22Rv1 (cell line): ENCODE measurements around the gene CYP21A2.

ENCODE experiments used
- ZFX ChIP-seq: fragments of 450-650 bp; IDR thresholded peaks from 2 replicates; pipeline ENCODE4 v1.6.1; 2017; ENCODE audit warnings: antibody characterized with exemption, borderline replicate concordance
- TF ChIP-seq, protein P1 (sequence below): fragments of 450-650 bp; IDR thresholded peaks from 2 replicates; pipeline ENCODE4 v1.5.1; 2017; ENCODE audit warnings: mild to moderate bottlenecking

- TF ChIP-seq, protein P1, sequence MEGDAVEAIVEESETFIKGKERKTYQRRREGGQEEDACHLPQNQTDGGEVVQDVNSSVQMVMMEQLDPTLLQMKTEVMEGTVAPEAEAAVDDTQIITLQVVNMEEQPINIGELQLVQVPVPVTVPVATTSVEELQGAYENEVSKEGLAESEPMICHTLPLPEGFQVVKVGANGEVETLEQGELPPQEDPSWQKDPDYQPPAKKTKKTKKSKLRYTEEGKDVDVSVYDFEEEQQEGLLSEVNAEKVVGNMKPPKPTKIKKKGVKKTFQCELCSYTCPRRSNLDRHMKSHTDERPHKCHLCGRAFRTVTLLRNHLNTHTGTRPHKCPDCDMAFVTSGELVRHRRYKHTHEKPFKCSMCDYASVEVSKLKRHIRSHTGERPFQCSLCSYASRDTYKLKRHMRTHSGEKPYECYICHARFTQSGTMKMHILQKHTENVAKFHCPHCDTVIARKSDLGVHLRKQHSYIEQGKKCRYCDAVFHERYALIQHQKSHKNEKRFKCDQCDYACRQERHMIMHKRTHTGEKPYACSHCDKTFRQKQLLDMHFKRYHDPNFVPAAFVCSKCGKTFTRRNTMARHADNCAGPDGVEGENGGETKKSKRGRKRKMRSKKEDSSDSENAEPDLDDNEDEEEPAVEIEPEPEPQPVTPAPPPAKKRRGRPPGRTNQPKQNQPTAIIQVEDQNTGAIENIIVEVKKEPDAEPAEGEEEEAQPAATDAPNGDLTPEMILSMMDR: no peak
- no peak for TF ChIP-seq ZFX
Measured at GRCh38 chr6:32086661-32087573, 48.7 kb downstream of the CYP21A2 start.
